Ovary (tissue), 3 donors: Measurements from ENCODE around the gene SLC27A2.

Source experiments
- EP300 ChIP-seq: sonication (generic); formaldehyde crosslinking; IDR thresholded peaks from one replicate; pipeline ENCODE4 v1.6.1; 2017; ENCODE audit warnings: antibody characterized with exemption
- POLR2A ChIP-seq: fragments of 450-650 bp; IDR thresholded peaks from one replicate; pipeline ENCODE4 v1.6.1; 2017; ENCODE audit warnings: antibody characterized with exemption, mild to moderate bottlenecking, moderate library complexity
- TF ChIP-seq, protein P1 (sequence below), 3 donors: fragments of 450-650 bp in 2 of 3; fragments of 200-600 bp in 1 of 3; IDR thresholded peaks; one replicate each; pipeline versions ENCODE4 v1.5.1 to v1.8.0; 2016 to 2022; ENCODE audit warnings: antibody characterized with exemption in 3 of 3, mild to moderate bottlenecking in 1 of 3
- donor health status: DM: no; HTN: no; CAD: no.

DNA sequence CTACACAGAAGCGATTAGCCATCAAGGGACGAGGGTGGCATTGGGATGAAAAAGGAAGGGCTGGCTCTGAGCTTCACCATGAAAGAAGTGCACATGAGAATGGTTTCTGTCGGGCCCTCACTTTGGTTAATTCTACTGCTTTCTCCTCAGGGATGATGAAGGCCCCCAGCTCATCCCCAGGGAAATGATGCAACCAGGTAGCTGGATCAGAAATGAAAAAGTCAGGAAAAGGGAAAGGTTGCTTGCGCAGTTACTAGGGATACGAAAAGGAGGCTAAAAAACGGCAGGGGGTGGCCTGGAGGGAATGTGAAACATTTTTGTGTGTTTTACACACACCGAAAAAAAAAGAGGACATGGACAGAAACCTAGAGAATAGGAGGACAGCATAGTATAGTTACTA lies 1.4 kb upstream of the SLC27A2 start:
- TF ChIP-seq, protein P1, sequence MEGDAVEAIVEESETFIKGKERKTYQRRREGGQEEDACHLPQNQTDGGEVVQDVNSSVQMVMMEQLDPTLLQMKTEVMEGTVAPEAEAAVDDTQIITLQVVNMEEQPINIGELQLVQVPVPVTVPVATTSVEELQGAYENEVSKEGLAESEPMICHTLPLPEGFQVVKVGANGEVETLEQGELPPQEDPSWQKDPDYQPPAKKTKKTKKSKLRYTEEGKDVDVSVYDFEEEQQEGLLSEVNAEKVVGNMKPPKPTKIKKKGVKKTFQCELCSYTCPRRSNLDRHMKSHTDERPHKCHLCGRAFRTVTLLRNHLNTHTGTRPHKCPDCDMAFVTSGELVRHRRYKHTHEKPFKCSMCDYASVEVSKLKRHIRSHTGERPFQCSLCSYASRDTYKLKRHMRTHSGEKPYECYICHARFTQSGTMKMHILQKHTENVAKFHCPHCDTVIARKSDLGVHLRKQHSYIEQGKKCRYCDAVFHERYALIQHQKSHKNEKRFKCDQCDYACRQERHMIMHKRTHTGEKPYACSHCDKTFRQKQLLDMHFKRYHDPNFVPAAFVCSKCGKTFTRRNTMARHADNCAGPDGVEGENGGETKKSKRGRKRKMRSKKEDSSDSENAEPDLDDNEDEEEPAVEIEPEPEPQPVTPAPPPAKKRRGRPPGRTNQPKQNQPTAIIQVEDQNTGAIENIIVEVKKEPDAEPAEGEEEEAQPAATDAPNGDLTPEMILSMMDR (IDR thresholded peaks at IDR 0.05), result no peak
- TF ChIP-seq EP300, result no peak
- TF ChIP-seq POLR2A, result no peak
